GM12891 (cell line): ENCODE measurements around the gene ZNF738.

ENCODE experiments used
- PAX5 ChIP-seq: IDR thresholded peaks from 2 replicates; pipeline ENCODE4 v1.6.1; 2011; ENCODE audit warnings: low read length, moderate library complexity, mild to moderate bottlenecking; ENCODE audit not compliant: insufficient read depth, severe bottlenecking
- POLR2A ChIP-seq: IDR thresholded peaks from 2 replicates; pipeline ENCODE4 v1.6.1; 2011; ENCODE audit warnings: low read depth, low read length, control low read depth
- POLR2AphosphoS5 ChIP-seq: IDR thresholded peaks from 2 replicates; pipeline ENCODE4 v1.6.1; 2011; ENCODE audit warnings: low read depth, low read length, control low read depth
- POU2F2 ChIP-seq: IDR thresholded peaks from 2 replicates; pipeline ENCODE4 v1.6.1; 2011; ENCODE audit warnings: low read depth, mild to moderate bottlenecking, control low read depth, low read length, moderate library complexity
- SPI1 ChIP-seq: IDR thresholded peaks from 2 replicates; pipeline ENCODE4 v1.6.1; 2011; ENCODE audit warnings: low read depth, low read length, control low read depth
- TAF1 ChIP-seq: IDR thresholded peaks from 2 replicates; pipeline ENCODE4 v1.6.1; 2011; ENCODE audit warnings: low read depth, low read length, control low read depth

GRCh38 chr19:21422244-21422643, 63.4 kb downstream of the ZNF738 start:
- TF ChIP-seq POLR2A, result no peak
- no peak for TF ChIP-seq POLR2AphosphoS5
- TF ChIP-seq TAF1, result no peak
- no peak for TF ChIP-seq PAX5
- no peak for TF ChIP-seq SPI1
- no peak for TF ChIP-seq POU2F2
